Endometrial microvascular endothelial cells (primary cell): Measurements from ENCODE around the gene RIC8B. TPM values are rescaled to one million over a fixed set of nuclear protein-coding genes. Genes with fewer than 3 reads are reported as not detected.

Experiments used
- in situ Hi-C: cut with HindIII; loops from 2 replicates; pipeline ENCODE4 v1.10.0; 2017; ENCODE audit warnings: low sequenced_read_pairs, low pct_unique_long_range_greater_than_20kb; ENCODE audit errors: inconsistent ontology term
- total RNA-seq: library from RNA; depleted of rRNA; stranded (reverse); fragments of >200 nt; gene quantifications from one replicate; pipeline ENCODE4 v1.2.3, GENCODE V29; 2015; ENCODE audit errors: inconsistent ontology term

RIC8B gene
- total RNA-seq, 1 donor from 2014 or later, result 8.4 TPM

DNA sequence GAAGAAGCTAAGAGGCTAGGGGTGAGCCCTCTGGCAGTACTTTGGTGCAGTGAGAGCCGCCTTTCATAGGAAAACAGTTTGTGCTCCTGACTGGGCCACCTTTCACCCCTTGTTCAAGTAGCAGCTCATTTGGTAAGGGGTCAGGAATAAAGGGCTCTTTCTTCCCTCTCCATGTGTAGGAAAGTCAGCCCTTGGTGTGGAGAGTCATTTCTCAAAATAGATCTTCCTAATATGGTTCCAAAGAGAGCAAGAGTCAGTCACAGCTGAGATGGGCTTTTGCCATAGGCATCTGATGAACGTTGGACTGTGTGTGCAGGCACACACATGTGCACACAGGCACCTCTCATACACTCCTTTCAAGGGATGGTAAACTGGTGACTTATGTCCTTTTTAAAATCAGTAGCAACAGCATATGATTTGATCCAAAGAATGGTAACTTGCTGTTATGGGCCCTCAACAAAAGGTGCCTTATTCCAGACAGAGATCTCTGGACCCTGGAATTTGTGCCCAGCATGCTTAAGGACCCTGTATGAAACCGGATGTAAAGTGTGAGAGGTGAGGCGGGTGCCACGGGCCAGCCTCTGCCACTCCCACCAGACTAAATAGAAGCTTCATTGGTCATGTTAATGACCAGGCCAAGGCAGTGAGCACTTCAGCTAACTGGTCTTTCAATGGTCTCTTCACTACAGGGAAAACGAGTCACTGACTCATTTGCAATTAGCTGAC lies 16.7 kb upstream of the RIC8B start:
- in situ Hi-C loops, result no loop called here

DNA sequence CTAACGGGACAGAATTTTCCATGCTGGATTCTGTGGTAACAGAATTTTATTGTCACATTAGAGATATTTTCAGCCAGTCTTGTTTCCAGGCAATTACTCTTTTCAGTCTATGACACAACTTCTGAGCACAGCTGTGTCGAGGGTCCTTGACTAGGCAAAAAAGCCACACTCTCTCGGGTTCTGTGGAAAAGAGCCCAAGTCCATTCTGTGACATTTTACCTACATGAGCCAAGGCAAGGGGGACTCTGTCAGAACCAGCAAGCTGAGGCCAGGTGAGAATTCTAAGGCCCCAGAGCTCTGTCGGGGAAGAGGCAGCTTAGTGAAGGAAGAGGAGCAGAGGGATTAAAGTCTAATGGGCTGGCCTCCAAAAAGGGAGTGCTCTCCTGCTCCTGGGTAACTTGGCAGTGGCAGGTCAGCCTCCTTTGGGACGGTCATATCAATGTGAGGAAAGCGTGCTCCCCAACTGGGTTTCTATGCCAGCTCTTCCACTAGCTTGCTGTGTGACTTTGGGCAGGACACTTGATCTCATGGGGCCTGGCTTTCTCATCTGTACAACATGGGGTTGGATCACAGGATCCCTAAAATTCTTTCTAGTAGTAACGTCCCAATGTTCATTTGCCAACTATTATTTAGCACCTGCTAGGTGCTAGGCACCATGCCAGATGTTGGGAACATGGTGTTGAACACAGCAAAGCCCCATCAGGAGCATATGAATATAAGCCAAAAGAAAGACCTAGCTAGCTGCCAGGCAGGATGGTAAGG lies 16.0 kb upstream of the RIC8B start:
- in situ Hi-C loops, result no loop called here

DNA sequence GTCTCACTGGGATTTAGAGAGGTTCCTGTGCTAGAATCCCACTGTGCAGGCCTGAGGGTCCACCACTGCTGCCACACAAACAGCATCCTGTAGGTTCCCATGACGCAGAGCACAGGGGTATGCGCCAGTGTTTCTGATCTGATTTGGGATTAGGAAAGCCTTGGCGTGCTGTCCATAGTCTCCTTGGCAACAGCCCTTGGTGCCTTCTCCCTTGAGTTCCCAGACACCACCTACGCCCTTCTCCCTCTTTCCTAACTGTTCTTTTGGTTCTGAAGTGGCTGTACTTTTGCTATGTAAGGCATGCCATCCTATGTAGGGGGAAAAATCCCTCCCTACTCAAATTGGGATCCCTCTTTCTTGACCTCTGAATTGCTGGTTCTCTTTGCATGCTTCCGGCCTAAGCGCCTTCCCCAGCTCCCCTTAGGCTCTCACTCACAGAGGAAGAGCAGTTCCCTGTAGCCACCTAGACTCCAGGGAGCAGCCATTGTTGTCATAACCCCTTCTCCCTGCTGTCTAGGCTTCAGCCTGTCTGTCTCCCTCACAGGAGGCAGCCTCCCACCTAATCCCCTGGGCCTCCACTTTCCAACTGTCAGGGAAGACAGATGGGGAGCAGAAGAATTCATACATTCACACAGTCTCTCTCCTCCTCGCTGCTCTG lies 14.8 kb upstream of the RIC8B start:
- in situ Hi-C loops, result no loop called here

DNA sequence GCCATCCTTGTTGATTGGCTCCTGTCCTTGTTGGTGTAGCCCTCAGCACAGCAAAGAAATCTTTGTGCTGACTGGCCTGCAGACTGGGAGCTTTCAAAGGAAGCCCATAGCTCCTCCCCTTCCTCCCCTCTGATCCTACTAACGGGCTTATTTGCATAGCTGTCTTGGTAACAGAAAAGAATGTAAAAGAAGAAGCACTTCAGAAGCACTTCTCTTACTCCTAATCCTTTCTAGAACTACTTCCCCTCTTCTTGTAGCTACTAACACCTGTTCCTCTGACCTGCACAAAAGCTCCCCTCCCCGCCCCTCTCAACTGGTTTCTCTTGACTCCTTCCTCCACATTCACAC lies 14.3 kb upstream of the RIC8B start:
- in situ Hi-C loops, result no loop called here

GRCh38 chr12:106764220-106764619 lies 10.3 kb upstream of the RIC8B start:
- in situ Hi-C loops, result no loop called here

DNA sequence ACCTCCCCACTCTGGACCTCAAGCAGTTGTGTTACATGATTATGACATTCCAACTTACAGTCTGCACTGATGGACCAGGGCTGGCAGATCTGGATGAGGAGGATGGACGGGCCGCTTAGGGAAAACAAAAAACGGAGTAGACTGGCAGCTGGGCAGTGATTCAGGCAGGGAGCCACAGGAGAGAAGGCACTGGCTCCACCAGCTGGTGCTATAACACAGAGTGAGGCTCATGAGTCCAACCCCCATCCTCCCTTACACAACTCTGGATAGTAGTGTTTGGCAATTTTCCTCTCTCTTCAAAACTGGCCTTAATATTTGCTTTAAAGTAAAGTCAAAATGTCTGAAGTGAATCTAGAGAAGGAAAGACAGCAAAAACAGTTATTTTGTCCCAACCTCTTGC lies 9.7 kb upstream of the RIC8B start:
- in situ Hi-C loops, result no loop called here

- in situ Hi-C loops, result no loop called here
Observed at GRCh38 chr12:106766393-106766826, 8.1 kb upstream of the RIC8B start.

GRCh38 chr12:106767206-106767605 lies 7.3 kb upstream of the RIC8B start:
- in situ Hi-C loops, result no loop called here

DNA sequence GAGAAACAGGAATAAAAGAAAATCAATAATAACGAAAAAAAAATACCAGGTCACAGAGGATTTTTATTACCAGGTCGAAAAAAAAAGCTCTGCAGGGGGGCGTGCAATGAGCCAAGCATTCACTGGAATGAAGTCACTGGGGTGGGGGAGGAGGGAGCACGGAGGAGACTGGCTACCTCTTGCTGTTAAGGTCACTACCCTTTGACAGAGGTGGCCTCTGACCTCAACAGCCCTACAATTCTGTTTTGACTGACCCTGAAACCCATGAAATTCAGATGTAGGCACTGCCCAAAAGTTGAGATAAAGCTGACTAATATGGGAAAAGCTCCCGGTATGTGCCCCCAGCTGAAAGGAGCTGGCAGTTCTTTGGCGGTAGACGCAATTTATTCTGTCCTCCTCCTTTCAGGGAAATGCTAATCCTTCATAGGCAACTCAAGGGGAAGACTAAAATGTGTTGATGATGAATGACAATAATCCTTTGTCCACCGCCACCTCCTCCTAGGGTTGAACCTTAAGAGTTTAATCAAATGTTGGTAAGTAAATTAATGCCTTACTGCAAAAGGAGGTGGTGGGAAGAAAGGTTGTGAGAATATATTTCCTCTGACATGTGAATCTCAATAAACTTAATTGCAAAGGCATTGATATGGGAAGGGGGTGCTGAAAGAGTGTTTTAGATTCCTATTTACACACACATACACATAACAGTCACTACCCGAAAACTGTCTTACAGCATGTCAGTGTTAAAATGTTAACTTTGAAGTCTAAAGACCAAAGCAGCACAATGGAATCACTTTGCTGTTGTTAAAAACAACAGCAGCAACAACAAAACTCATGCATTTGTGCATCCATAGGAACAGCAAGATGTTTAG lies 6.3 kb upstream of the RIC8B start:
- in situ Hi-C loops, result no loop called here

DNA sequence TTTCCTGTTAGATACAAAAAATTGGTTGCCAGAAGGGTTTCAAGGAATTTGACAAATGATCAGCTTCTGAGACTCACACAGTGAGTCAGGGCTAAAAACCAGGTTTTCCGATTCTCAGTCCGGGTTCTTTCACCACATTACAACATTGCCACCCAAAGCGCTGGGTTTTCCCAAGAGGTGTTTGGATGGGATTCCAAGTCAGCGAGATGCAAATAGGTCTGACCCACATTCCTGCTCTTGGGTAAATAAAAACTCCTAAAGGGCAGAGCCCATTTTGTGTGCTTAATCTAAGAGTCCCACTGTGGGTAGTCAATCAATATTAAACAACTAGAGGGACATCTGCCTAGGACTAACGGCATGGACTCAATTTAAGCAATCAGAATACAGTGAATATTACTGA lies 5.4 kb upstream of the RIC8B start:
- in situ Hi-C loops, result no loop called here

DNA sequence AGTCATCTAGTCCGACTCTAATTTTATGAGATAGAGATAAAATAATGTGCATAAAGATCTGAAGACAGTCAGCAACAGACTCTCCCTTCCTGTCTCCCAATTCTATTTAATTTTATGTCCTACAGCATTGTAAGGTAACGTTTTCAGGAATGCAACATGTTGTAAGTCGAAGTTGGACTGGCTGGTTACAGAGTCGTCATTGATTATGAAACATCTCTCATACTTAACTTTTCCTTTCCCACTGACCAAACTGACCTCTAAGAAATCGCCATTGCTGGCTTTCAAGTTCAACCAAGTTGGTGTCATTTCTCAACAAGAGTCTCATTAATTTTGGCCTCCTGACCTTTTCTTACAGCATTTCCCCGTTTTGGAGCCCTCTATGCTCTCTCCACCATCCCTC lies 4.9 kb upstream of the RIC8B start:
- in situ Hi-C loops, result no loop called here

DNA sequence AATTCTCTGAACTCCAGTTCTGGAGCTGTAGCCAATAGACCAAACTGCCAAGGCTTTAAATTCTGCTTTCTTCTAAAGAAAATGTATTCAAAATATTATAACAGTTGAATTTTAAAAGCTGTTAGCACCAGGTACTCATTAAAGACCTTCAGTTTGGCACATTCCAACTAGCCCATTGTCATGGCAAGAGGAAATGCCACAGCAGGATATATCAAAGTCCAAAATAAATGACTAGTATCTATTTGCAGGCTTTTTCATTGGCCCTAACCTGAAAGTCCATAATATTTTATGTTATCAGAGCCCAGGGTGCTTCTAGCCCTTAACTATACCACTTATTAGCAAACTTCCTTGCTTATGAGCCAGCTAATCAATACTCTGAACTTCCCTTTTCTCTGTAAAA lies 3.1 kb upstream of the RIC8B start:
- in situ Hi-C loops, result no loop called here

DNA sequence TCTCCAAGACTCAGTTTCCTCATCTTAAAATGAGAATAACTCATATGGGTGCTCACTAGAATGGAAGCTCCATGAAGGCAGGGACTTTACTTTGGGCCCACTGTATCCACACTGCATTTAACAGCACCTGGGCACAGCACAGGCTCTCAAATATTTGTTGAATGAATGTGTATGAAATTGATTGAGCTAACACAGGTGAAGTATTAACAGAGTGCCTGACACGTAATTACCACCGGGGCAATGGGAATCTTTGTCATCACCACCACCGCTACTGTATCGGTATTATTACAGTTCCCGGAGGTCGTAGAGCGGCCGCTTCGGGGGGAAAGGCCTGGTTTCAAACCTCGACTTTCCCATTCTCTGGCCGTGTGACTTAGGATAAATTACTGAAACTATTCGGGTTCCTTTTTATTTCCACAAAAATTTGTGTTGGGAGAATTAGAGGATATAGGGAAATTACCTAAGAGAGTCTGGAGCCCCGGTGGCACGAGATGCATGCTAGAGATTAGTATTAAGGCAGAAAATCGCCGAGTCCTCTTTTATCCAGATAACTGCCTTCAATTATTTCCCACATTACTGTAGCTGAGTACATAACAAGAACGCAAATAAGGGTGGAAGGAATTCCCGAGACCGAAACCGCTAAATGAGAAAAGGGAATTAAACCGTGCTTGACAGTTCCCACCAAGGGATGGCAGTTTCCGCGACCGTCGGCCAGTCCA lies 1.0 kb upstream of the RIC8B start:
- in situ Hi-C loops, result no loop called here

DNA sequence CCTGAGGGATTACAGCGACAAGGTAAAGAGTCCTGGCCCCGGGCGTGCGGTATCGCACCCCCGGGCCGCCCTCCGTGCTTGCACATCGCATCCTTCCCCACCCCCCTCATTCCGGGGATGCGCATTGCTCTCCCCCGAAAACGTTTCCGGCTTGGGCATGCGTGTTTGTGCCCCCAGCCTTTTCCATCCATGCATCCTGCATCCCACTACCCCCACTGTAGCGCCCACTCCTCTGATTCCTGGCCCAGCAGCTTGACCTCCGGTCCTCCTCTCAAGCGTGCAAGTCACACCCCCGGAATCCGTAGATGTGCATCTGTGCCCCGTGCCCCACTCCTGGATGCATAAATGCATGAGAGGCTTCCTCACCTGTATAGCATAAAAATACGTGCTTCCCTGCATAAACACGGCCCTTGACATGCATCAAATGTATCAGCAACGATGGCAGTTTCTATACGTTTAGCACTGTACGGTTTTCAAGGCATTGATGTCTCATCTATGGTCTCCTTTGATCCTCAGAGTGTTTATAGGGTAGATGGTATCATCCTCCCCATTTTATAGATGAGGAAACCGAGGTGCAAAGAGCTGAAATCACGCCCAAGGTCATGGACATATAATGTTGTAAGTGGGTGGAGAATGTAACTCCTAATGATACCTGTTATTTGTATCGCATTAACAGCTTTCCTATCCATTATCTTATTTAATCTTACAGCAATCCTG lies 484 bp downstream of the RIC8B start:
- in situ Hi-C loops, result no loop called here

DNA sequence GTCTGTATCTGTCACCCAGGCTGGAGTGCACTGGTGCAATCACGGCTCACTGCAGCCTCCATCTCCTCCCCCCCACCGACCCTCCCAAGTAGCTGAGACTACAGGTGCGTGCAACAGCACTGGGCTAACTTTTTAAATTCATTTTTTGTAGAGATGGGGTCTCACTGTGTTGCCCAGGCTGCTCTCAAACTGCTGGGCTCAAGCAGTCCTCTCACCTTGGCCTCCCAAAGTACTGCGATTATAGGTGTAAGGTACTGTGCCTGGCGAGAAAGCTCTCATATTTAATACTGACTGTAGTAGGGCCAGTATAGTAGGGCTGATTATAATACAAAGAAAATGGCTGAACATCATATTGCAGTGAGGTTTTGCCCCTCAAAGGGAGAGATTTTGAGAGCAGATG lies 2.4 kb downstream of the RIC8B start:
- in situ Hi-C loops, result no loop called here

GRCh38 chr12:106780010-106780631 lies 5.6 kb downstream of the RIC8B start:
- in situ Hi-C loops, result no loop called here

DNA sequence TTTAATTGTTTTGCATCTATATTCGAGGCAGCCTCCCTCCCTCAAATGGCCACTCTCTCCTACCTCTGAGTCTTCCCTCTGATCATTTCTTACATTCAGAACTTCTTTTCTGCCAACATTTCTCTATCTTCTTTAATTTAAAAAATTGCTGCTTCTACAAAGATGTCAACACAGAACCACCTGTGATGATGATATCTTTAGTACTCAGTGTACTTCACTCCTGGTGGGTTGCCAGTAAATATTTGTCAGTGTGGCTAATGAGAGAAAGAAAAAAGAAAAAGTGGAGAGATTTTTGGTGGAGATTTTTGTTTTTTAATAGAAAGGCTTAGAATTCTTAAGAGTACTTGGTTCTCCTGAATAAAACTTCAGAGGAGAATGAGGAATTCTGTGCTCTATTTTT lies 8.1 kb downstream of the RIC8B start:
- in situ Hi-C loops, result no loop called here

DNA sequence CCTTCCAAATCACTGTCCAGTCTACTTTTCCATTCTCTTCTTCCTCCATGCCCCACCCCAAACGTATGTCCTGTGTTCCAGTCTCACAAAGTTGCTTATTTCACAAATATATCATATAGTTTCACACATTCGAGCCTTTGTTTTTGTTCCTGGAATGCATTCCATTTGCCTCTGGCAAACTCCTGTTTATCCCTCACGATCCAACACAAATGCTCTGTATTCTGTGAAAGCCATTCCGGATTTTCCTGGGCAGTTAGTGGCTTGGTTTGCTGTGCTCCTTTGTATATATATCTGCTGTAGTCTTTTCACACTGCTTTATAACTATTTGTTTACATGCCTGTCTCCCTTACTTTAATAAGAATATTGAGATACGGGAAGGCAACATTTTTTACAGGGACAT lies 9.0 kb downstream of the RIC8B start:
- in situ Hi-C loops, result no loop called here
